K562 (cell line): ENCODE results near the gene GDPD2. TPM values are rescaled to one million over a fixed set of nuclear protein-coding genes. Genes with fewer than 3 reads are reported as not detected.
A peak's percentile ranks its signal among the peaks of the same experiment; 100 is the strongest.

Experiments
- ATAC-seq: fragments of 200-7000 bp; cut with Tn5 transposase; 3 replicates; pipeline ENCODE4 v1.9.1; 2020; ENCODE audit warnings: moderate library complexity
- BruUV-seq: library from RNA; stranded (reverse); fragments of 400-500 nt; replicated peaks from 2 replicates; lab custom pipeline; 2021; lab: Mats Ljungman, UMichigan
- CTCF ChIA-PET: fragments of 300-600 bp; formaldehyde crosslinking; extraction: SDS; loops from one replicate; lab custom pipeline; 2021; ENCODE audit warnings: low intra/inter-chr PET ratio; lab: Yijun Ruan, JAX
- POLR2A ChIA-PET: fragments of 300-600, 350-650 bp; sonication (Branson Sonifier 250); formaldehyde crosslinking; extraction: SDS; loops from one replicate; lab custom pipeline; 2021; ENCODE audit warnings: antibody characterized with exemption, inconsistent platforms; lab: Yijun Ruan, JAX
- DNase-seq, 4 experiments: peaks; one replicate each; pipeline versions ENCODE4 v3.0.0 to v3.0.0-alpha.2; 2011 to 2018; ENCODE audit warnings: low spot score in 3 of 4, mixed read lengths in 3 of 4; ENCODE audit errors: extremely low read depth in 1 of 4
- FAIRE-seq: peaks from 2 replicates; lab custom pipeline; 2011; peaks lifted over from hg19 to GRCh38; lab: Jason Lieb, UNC
- H2AFZ ChIP-seq: 2 replicates; pipeline ENCODE4 v1.6.0; 2011; ENCODE audit warnings: low read depth, low read length, control low read depth, inconsistent platforms
- H3K27ac ChIP-seq: fragments of 200-600 bp; 3 replicates; pipeline ENCODE4 v1.8.0; 2011; ENCODE audit warnings: low read depth, mild to moderate bottlenecking, control low read depth, inconsistent platforms, low read length, moderate library complexity, mixed read lengths; ENCODE audit errors: extremely low read depth
- H3K27me3 ChIP-seq, 2 experiments: fragments of 300-600 bp in 1 of 2; 2 replicates in 1 of 2; 3 replicates in 1 of 2; pipeline versions ENCODE4 v1.6.0 to v1.8.0; 2011; ENCODE audit warnings: inconsistent platforms in 2 of 2, low read length in 2 of 2, mild to moderate bottlenecking in 1 of 2, mixed read lengths in 1 of 2, moderate library complexity in 1 of 2; ENCODE audit not compliant: control insufficient read depth in 2 of 2, insufficient read depth in 2 of 2
- H3K36me3 ChIP-seq: fragments of 300-600 bp; 3 replicates; pipeline ENCODE4 v1.8.0; 2011; ENCODE audit warnings: mild to moderate bottlenecking, low read length, inconsistent platforms; ENCODE audit not compliant: control insufficient read depth, insufficient read depth
- H3K4me1 ChIP-seq, 2 experiments: fragments of 200-600 bp in 1 of 2; replicated peaks in 1 of 2; 2 replicates in 1 of 2; 3 replicates in 1 of 2; pipeline versions ENCODE4 v1.5.1 to v1.8.0; 2011; ENCODE audit warnings: inconsistent platforms in 2 of 2, low read length in 2 of 2, mild to moderate bottlenecking in 1 of 2, mixed read lengths in 1 of 2, moderate library complexity in 1 of 2; ENCODE audit not compliant: control insufficient read depth in 2 of 2, insufficient read depth in 2 of 2
- H3K4me2 ChIP-seq: 2 replicates; pipeline ENCODE4 v1.6.1; 2011; ENCODE audit warnings: low read length, control low read depth, inconsistent platforms, mixed read lengths; ENCODE audit not compliant: insufficient read depth
- H3K4me3 ChIP-seq: fragments of 200-600 bp; sonication (generic), shearing (Covaris generic); 2 replicates; pipeline ENCODE4 v1.5.1; 2016; ENCODE audit warnings: control low read depth, inconsistent platforms
- H3K79me2 ChIP-seq: fragments of 200-600 bp; 3 replicates; pipeline ENCODE4 v1.8.0; 2011; ENCODE audit warnings: low read length, inconsistent platforms; ENCODE audit not compliant: control insufficient read depth, insufficient read depth
- H3K9ac ChIP-seq, 2 experiments: 2 replicates each; pipeline versions ENCODE4 v1.6.0 to v1.6.1; 2011; ENCODE audit warnings: low read depth in 2 of 2, low read length in 2 of 2, control low read depth in 1 of 2, inconsistent platforms in 1 of 2, mild to moderate bottlenecking in 1 of 2, mixed read lengths in 1 of 2; ENCODE audit not compliant: insufficient read depth in 1 of 2
- H3K9me1 ChIP-seq: one replicate; pipeline ENCODE4 v1.6.0; 2011; ENCODE audit warnings: inconsistent platforms, mild to moderate bottlenecking, low read length, moderate library complexity; ENCODE audit not compliant: control insufficient read depth, insufficient read depth
- H3K9me3 ChIP-seq: replicated peaks from 2 replicates; pipeline ENCODE4 v1.5.1; 2011; ENCODE audit warnings: low read depth, low read length, inconsistent platforms; ENCODE audit not compliant: control insufficient read depth, insufficient read depth
- H4K20me1 ChIP-seq: replicated peaks from 2 replicates; pipeline ENCODE4 v1.6.1; 2011; ENCODE audit warnings: low read length, inconsistent platforms, mixed read lengths; ENCODE audit not compliant: control insufficient read depth, insufficient read depth
- DNMT1 ChIP-seq: fragments of 450-650 bp; IDR thresholded peaks from 2 replicates; pipeline ENCODE4 v1.6.1; 2016; ENCODE audit warnings: antibody characterized with exemption, mild to moderate bottlenecking
- MYBL2 ChIP-seq, 2 experiments: fragments of 450-650 bp in 1 of 2; sonication (generic) in 1 of 2; formaldehyde crosslinking in 1 of 2; IDR thresholded peaks; 2 replicates each; pipeline versions ENCODE4 v1.6.1 to v1.8.1; 2017 to 2022; ENCODE audit warnings: borderline replicate concordance in 1 of 2, inconsistent platforms in 1 of 2, low read depth in 1 of 2, mild to moderate bottlenecking in 1 of 2, missing genetic modification reagents in 1 of 2, moderate library complexity in 1 of 2
- POU5F1 ChIP-seq: fragments of 150-350 bp; IDR thresholded peaks from 2 replicates; pipeline ENCODE4 v1.6.1; 2014; ENCODE audit warnings: borderline replicate concordance, low read length, low read depth, mild to moderate bottlenecking; ENCODE audit not compliant: partially characterized antibody
- RBM25 ChIP-seq: fragments of 200-400 bp; formaldehyde crosslinking; IDR thresholded peaks from 2 replicates; pipeline ENCODE4 v1.6.1; 2018; ENCODE audit warnings: low read length, low read depth, moderate library complexity; ENCODE audit not compliant: severe bottlenecking
- ZNF239 ChIP-seq: fragments of 250-450 bp; sonication (Bioruptor Pico); IDR thresholded peaks from 2 replicates; pipeline ENCODE4 v1.4.0; 2020; ENCODE audit warnings: mild to moderate bottlenecking
- ZNF347 ChIP-seq: fragments of 450-650 bp; formaldehyde crosslinking; IDR thresholded peaks from 2 replicates; pipeline ENCODE4 v1.4.0; 2020; ENCODE audit warnings: low read depth, mild to moderate bottlenecking, moderate library complexity
- ZZZ3 ChIP-seq: fragments of 450-650 bp; IDR thresholded peaks from 2 replicates; pipeline ENCODE4 v1.6.1; 2016; ENCODE audit warnings: antibody characterized with exemption, mild to moderate bottlenecking, moderate library complexity
- WGBS: fragments of 100-300 bp; shearing (Covaris generic); methylation state at CpG from one replicate; pipeline ENCODE4 v1.1.6; 2016; ENCODE audit warnings: low coverage, mixed read lengths; ENCODE audit not compliant: insufficient coverage; ENCODE audit errors: missing lambda C conversion rate; 5-methylcytosine and 5-hydroxymethylcytosine counted together
- in situ Hi-C: fragments of 300-500 bp; cut with MboI; formaldehyde crosslinking; loops from 4 replicates; pipeline ENCODE4 v1.15.0; 2018; ENCODE audit warnings: inconsistent platforms, mixed read lengths
- intact Hi-C: fragments of 100-400 bp; cut with micrococcal nuclease; formaldehyde crosslinking; loops from 2 replicates; pipeline ENCODE4 v1.14.2; 2022
- polyA plus RNA-seq, 8 experiments: library from polyadenylated mRNA; depleted of rRNA in 4 of 8; stranded (reverse) in 5 of 8; unstranded in 3 of 8; fragments of >200 nt; fragmentation: Nextera tagmentation in 2 of 8; fragmentation: Illumina TruSeq in 1 of 8; extraction: Ambion mirVana in 2 of 8; extraction: Trizol in 1 of 8; gene quantifications; 2 replicates each; pipeline versions ENCODE4 v1.2.1 to v1.2.3, GENCODE V29; 2011 to 2014; ENCODE audit warnings: inconsistent platforms in 1 of 8, missing spikeins in 1 of 8
- total RNA-seq, 7 experiments: library from RNA; depleted of rRNA in 6 of 7; stranded (reverse); fragments of >200 nt in 6 of 7; fragmentation: Illumina TruSeq in 2 of 7; extraction: Trizol in 2 of 7; gene quantifications; 2 replicates each; pipeline versions ENCODE4 v1.2.1 to v1.2.3, GENCODE V29; 2011 to 2021; ENCODE audit warnings: low replicate concordance in 1 of 7
- TF ChIP-seq, protein P1 (sequence below): fragments of 250-450 bp; sonication (Bioruptor Pico); IDR thresholded peaks from 2 replicates; pipeline ENCODE4 v1.5.0; 2020; ENCODE audit warnings: mild to moderate bottlenecking, borderline replicate concordance
- TF ChIP-seq, protein P2 (sequence below): sonication (generic); formaldehyde crosslinking; IDR thresholded peaks from 2 replicates; pipeline ENCODE4 v1.8.0; 2022; ENCODE audit warnings: missing genetic modification reagents, mild to moderate bottlenecking, borderline replicate concordance

GDPD2 gene
- total and polyA plus RNA-seq, 9 of the 15 experiments (the other 6 are each of a cell fraction or from before 2014, with no cell fraction given): not detected

DNA sequence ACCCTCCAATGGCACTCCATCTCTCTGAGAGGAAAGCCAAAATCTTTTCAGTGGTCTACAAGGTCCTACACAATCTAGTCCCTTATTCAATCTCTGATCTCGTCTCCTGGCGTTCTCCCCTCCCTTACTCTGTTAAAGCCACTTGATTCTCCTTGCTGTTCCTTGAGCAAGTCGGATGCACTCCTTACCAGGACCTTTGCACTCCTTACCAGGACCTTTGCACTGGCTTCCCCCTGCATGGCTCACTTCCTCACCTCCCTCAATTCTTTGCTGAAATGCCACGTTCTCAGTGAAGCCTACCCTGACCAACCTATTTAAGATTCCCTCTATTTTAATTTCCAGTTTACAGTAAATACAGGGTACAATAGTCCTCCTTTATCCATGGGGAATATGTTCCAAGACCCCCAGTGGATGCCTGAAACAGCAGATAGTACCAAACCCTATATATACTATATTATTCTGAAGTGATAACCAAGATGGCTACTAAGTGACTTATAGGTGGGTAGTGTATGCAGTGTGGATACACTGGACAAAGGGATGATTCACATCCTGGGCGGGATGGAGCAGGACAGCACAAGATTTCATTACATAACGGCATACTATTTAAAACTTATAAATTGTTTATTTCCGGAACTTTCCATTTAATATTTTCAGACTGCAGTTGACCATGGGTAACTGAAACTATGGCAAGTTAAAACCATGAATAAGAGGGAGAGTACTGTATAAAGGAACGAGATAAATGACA is 15.0 kb downstream of the GDPD2 start:
- H3K79me2 ChIP-seq: no peaks in the 10 kb centered on the region
- H3K4me2 ChIP-seq: no peak overlapping the region
- H3K27me3 ChIP-seq: peaks cover 2 to 11% of the 10 kb centered on the region in 2 experiments; a peak in 2 of 5 replicates
- H4K20me1 ChIP-seq: no peaks in the 10 kb centered on the region
- no peak overlapping the region for H3K9ac ChIP-seq
- H3K9me1 ChIP-seq: peaks cover 2% of the 10 kb centered on the region
- 0% methylated on average over 8 of the region's 8 CpGs for WGBS
- intact Hi-C loops: loop anchor here (10.0 kb wide), 2 partner anchors 173 to 403 kb away; partner anchors contain the start of genes ARR3 and P2RY4
- in situ Hi-C loops: no loop called here
- no TSS peak for BruUV-seq
- H3K9me3 ChIP-seq: no peaks in the 10 kb centered on the region
- DNase-seq: no peak
- no peaks in the 10 kb centered on the region for H3K36me3 ChIP-seq
- TF ChIP-seq RBM25: peak; percentile 21
- no peak for TF ChIP-seq ZZZ3
- peak; percentile 95; the same call in 1 of the 2 replicates for TF ChIP-seq DNMT1
- TF ChIP-seq ZNF239 (CRISPR knock-in tag): peak; percentile 95
- TF ChIP-seq, all 486 proteins: peak for 3
- Histone ChIP-seq H3K4me3 (no peak overlapping the region), H3K4me1 (peaks cover 7 to 16% of the 10 kb centered on the region in 2 experiments; a peak in 4 of 5 replicates), H2AFZ (no peak overlapping the region), H3K27ac (no peak overlapping the region)
- ChIA-PET CTCF (no interaction called here), POLR2A (no interaction called here)
- ATAC-seq (no peak), FAIRE-seq (no peak)

DNA sequence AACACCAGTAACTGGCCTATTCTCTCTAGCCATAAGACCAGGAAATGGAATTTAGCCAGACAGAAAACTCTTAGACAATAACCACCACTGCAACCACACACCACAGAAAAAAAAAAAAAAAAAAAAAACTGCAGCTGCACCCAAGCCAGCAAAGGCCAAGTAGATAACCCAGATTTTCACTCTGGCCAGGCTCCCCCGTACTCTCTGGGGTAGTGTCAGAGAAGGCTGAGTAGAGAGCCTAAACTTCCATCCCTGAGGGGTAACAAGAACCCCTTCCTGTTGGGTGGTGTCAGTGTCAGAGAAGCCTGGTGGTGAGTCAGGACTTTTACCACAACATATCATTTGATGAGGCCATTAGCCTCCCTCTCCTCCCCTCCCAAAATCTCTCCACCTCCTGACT is 15.9 kb downstream of the GDPD2 start:
- CTCF ChIA-PET: no interaction called here
- POLR2A ChIA-PET: no interaction called here
- FAIRE-seq (no peak), DNase-seq (no peak), ATAC-seq (no peak)
- Histone ChIP-seq H3K4me3 (no peak overlapping the region), H3K27ac (no peak overlapping the region), H3K27me3 (peaks cover 2 to 11% of the 10 kb centered on the region in 2 experiments; a peak in 3 of 5 replicates), H3K79me2 (no peaks in the 10 kb centered on the region), H3K4me2 (no peak overlapping the region), H3K4me1 (peaks cover 7 to 11% of the 10 kb centered on the region in 2 experiments; a peak in 4 of 5 replicates), H4K20me1 (0 out of 2 replicates have a peak, but pooled peaks cover 2% of the 10 kb centered on the region), H2AFZ (no peak overlapping the region), H3K9me1 (peaks cover 2% of the 10 kb centered on the region), H3K36me3 (no peaks in the 10 kb centered on the region), H3K9ac (no peak overlapping the region), H3K9me3 (no peaks in the 10 kb centered on the region)
- intact Hi-C loops: loop anchor here (10.0 kb wide), 2 partner anchors 174 to 404 kb away; partner anchors contain the start of genes ARR3 and P2RY4
- BruUV-seq: no TSS peak
- in situ Hi-C loops: no loop called here
- 0% methylated on average over 1 of the region's 1 CpG for WGBS
- TF ChIP-seq ZNF347: no peak
- TF ChIP-seq MYBL2 (IDR thresholded peaks at IDR 0.05; ENCODE audit: low read depth): no peak
- TF ChIP-seq MYBL2 (CRISPR knock-in tag; IDR thresholded peaks at IDR 0.05; ENCODE audit: borderline replicate concordance): no peak
- TF ChIP-seq, protein P1, sequence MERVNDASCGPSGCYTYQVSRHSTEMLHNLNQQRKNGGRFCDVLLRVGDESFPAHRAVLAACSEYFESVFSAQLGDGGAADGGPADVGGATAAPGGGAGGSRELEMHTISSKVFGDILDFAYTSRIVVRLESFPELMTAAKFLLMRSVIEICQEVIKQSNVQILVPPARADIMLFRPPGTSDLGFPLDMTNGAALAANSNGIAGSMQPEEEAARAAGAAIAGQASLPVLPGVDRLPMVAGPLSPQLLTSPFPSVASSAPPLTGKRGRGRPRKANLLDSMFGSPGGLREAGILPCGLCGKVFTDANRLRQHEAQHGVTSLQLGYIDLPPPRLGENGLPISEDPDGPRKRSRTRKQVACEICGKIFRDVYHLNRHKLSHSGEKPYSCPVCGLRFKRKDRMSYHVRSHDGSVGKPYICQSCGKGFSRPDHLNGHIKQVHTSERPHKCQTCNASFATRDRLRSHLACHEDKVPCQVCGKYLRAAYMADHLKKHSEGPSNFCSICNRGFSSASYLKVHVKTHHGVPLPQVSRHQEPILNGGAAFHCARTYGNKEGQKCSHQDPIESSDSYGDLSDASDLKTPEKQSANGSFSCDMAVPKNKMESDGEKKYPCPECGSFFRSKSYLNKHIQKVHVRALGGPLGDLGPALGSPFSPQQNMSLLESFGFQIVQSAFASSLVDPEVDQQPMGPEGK: no peak
- TF ChIP-seq, protein P2, sequence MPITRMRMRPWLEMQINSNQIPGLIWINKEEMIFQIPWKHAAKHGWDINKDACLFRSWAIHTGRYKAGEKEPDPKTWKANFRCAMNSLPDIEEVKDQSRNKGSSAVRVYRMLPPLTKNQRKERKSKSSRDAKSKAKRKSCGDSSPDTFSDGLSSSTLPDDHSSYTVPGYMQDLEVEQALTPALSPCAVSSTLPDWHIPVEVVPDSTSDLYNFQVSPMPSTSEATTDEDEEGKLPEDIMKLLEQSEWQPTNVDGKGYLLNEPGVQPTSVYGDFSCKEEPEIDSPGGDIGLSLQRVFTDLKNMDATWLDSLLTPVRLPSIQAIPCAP: no peak
- TF ChIP-seq POU5F1: no peak
